ENCODE results near the gene MTPN.

The MTPN gene

DNA sequence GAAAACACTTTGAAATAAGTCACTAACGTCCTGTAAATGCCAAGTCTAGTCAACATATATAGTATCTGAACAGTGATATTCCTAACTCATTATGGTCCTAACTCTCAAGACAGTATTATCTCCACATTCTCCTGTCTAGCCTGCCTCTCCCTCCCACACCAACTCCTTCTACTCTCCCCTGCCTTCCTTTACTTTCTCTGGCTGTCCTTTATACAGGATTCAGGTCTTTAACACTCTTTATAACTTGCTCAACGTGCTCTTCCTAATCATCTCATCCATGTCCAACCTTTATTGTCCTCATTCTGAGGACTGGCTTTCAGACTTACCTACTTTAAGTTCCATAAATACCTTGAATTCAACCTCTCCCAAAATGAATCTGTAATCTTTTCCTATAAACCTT lies 42.5 kb downstream of the MTPN start:
- TF ChIP-seq CTCF (conservative IDR thresholded peaks at IDR 0.05; ENCODE audit: low read depth), result no peak
- POLR2A ChIA-PET (ENCODE audit: low non-redundant PET), result no interaction called here
- CTCF ChIA-PET, result no interaction called here
- no peak overlapping the region for H3K27ac ChIP-seq
- DNase-seq (ENCODE audit: low spot score), result no peak

- H3K27ac ChIP-seq, result no peak overlapping the region
- CTCF ChIA-PET, result interaction anchor here (0.7 kb wide), 1 partner anchor 15 kb away, joined by 6 read pairs; no protein-coding TSS in a partner anchor
- POLR2A ChIA-PET (ENCODE audit: low non-redundant PET), result no interaction called here
Measured at GRCh38 chr7:135933509-135934188, 43.5 kb downstream of the MTPN start.

DNA sequence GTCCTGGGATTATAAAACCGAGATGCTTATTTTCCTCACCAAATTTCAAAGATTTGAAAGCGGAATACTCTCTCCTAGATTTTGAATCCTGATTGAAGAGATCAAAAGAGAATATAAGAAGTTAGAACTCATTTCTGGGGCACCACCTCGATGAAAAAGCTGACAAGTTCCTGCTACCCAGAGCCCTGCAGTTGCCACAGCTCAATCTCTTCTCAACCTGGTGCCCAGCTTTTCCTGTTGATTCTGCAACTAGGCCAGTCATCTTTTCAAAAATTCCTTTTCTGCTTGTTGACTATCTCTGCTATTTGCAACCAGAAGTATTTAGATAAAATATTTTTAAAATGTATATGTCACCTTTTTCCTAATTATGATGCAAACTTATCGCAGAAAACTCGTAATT lies 45.0 kb downstream of the MTPN start:
- ChIA-PET CTCF (no interaction called here), POLR2A (ENCODE audit: low non-redundant PET) (no interaction called here)
- no peak for TF ChIP-seq CTCF (conservative IDR thresholded peaks at IDR 0.05; ENCODE audit: low read depth)
- no peak for DNase-seq (ENCODE audit: low spot score)
- no peak overlapping the region for H3K27ac ChIP-seq

More at GRCh38 chr7:135933509-135934188, 43.5 kb downstream of the MTPN start:
- DNase-seq (ENCODE audit: low spot score), result no peak
- TF ChIP-seq CTCF (conservative IDR thresholded peaks at IDR 0.05; ENCODE audit: low read depth), result no peak

GRCh38 chr7:135930565-135931461 lies 46.3 kb downstream of the MTPN start:
- no peak for DNase-seq (ENCODE audit: low spot score)
- POLR2A ChIA-PET (ENCODE audit: low non-redundant PET), result no interaction called here
- CTCF ChIA-PET, result no interaction called here
- no peak overlapping the region for H3K27ac ChIP-seq
- no peak for TF ChIP-seq CTCF (conservative IDR thresholded peaks at IDR 0.05; ENCODE audit: low read depth)

DNA sequence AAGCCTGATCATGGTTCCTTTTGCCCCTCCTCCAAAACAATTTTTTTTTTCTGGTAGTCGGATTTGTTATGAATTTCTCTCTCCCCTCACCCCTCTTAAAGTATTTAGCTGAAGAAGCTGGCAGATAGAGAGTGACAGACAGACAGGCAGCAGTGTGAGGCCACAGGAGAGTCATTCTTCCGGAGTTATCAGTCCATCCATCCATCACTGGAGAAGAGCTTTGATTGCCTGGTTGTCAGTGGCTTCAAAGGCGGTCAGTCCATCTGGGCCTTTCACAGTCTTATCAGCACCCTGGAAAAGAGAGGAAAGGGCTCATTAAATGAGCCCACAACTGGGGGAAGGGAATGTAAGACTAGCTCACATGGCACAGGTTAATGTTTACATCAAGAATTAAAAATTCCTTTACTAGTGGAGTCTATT lies 47.4 kb downstream of the MTPN start:
- no peak for TF ChIP-seq CTCF (conservative IDR thresholded peaks at IDR 0.05; ENCODE audit: low read depth)

GRCh38 chr7:135929249-135929648 lies 47.9 kb downstream of the MTPN start:
- DNase-seq (ENCODE audit: low spot score), result no peak
- POLR2A ChIA-PET (ENCODE audit: low non-redundant PET), result no interaction called here

More for the DNA sequence above, 47.4 kb downstream of the MTPN start:
- DNase-seq (ENCODE audit: low spot score), result no peak
- CTCF ChIA-PET, result no interaction called here
- POLR2A ChIA-PET (ENCODE audit: low non-redundant PET), result no interaction called here
- H3K27ac ChIP-seq, result no peak overlapping the region

More at GRCh38 chr7:135929249-135929648, 47.9 kb downstream of the MTPN start:
- CTCF ChIA-PET, result no interaction called here
- no peak overlapping the region for H3K27ac ChIP-seq
- TF ChIP-seq CTCF (conservative IDR thresholded peaks at IDR 0.05; ENCODE audit: low read depth), result no peak
